ENCODE data around the gene MYL10. TPM values are rescaled to one million over a fixed set of nuclear protein-coding genes. Genes with fewer than 3 reads are reported as not detected.
"Not testable (repeated sequence)": the region's sequence is repeated elsewhere in the genome, so short reads cannot be mapped to it uniquely, and the experiment has no call there.

The MYL10 gene
- total RNA-seq, 2 donors from 2014 or later = not detected

DNA sequence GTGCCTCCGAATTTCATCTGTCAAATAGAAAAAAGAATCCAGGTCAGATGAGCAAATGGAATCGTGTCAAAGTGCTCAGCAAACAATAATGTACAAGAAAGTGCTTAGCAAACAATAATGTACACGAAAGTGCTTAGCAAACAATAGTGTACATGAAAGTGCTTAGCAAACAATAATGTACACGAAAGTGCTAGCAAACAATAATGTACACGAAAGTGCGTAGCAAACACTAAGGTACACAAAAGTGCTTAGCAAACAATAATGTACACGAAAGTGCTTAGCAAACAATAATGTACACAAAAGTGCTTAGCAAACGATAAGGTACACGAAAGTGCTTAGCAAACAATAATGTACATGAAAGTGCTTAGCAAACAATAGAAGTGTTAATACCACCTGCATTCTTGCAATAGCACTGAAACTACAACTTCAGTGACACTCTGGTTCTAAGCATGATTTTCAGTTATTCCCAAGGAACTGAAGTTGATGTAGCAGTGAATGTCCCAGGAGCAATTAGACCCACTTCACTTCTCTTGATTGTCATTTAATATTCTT is 33.4 kb upstream of the MYL10 start:
- 45 to 54% methylated on average over 9 of the region's 9 CpGs for WGBS, 2 donors
- TF ChIP-seq, protein P1, sequence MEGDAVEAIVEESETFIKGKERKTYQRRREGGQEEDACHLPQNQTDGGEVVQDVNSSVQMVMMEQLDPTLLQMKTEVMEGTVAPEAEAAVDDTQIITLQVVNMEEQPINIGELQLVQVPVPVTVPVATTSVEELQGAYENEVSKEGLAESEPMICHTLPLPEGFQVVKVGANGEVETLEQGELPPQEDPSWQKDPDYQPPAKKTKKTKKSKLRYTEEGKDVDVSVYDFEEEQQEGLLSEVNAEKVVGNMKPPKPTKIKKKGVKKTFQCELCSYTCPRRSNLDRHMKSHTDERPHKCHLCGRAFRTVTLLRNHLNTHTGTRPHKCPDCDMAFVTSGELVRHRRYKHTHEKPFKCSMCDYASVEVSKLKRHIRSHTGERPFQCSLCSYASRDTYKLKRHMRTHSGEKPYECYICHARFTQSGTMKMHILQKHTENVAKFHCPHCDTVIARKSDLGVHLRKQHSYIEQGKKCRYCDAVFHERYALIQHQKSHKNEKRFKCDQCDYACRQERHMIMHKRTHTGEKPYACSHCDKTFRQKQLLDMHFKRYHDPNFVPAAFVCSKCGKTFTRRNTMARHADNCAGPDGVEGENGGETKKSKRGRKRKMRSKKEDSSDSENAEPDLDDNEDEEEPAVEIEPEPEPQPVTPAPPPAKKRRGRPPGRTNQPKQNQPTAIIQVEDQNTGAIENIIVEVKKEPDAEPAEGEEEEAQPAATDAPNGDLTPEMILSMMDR (IDR thresholded peaks at IDR 0.05) = no peak
- no peak for TF ChIP-seq POLR2A (IDR thresholded peaks at IDR 0.05)
- H3K27me3 ChIP-seq = no peaks in the 10 kb centered on the region
- no peak overlapping the region for H3K27ac ChIP-seq
- no peaks in the 10 kb centered on the region for H3K36me3 ChIP-seq (replicated peaks in 1 of 2; ENCODE audit: insufficient read depth in 1 of 2, low read depth in 2 of 2)
- no peaks in the 10 kb centered on the region for H3K4me1 ChIP-seq
- intact Hi-C loops (cut with DNase I) = no loop called here
- no peak for ATAC-seq
- no peak overlapping the region for H3K4me3 ChIP-seq
- no peaks in the 10 kb centered on the region for H3K9me3 ChIP-seq
- DNase-seq = no peak

DNA sequence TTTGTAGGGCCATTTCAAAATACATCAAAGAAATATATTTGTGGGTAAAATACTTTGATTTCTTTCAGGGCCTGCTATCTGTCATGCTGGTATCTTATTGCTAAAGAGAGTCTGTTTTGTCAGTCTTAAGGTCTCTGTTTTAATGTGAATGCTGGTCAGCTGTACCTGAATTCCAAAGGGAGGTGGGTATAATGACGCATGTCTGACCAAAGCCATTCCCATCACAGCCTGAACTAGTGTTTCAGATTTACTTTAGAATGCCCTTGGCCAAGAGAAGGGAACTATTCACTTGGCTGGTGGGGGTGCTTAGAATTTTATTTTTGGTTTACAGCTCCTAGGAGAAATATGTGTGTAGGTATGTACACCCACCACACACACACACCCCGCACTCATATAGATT is 30.6 kb upstream of the MYL10 start:
- Histone ChIP-seq H3K9me3 (no peaks in the 10 kb centered on the region), H3K27ac (no peak overlapping the region), H3K4me3 (no peak overlapping the region), H3K36me3 (replicated peaks in 1 of 2; ENCODE audit: insufficient read depth in 1 of 2, low read depth in 2 of 2) (no peaks in the 10 kb centered on the region), H3K4me1 (no peaks in the 10 kb centered on the region), H3K27me3 (no peaks in the 10 kb centered on the region)
- 58 to 60% methylated on average over 2 of the region's 2 CpGs for WGBS, 2 donors
- TF ChIP-seq, protein P1 (IDR thresholded peaks at IDR 0.05) = no peak
- TF ChIP-seq POLR2A (IDR thresholded peaks at IDR 0.05) = no peak
- no peak for DNase-seq
- intact Hi-C loops (cut with DNase I) = no loop called here
- no peak for ATAC-seq

DNA sequence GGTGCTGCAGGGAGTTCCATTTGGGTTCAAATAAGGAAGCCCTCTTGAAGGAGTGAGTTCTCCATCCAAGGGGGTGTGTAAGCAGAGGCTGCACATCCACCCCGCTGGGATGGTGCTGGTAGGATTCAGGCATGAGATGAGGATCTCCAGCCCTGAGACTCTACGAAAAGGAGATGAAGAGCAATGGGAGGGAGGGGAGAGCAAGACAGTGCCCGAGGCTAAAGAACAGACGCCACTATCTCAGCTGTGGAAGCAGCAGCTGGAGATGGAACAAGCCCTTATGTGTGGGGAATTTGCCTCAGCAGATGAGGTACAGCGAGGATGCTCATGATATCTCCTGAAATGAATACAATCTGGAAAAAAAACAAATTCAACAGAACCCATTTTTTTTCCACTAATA is 28.1 kb upstream of the MYL10 start:
- WGBS, 2 donors = 69 to 70% methylated on average over 5 of the region's 5 CpGs
- DNase-seq (no peak), ATAC-seq (no peak)
- Histone ChIP-seq H3K9me3 (no peaks in the 10 kb centered on the region), H3K36me3 (replicated peaks in 1 of 2; ENCODE audit: insufficient read depth in 1 of 2, low read depth in 2 of 2) (no peaks in the 10 kb centered on the region), H3K4me1 (no peaks in the 10 kb centered on the region), H3K27me3 (no peaks in the 10 kb centered on the region), H3K27ac (no peak overlapping the region), H3K4me3 (no peak overlapping the region)
- TF ChIP-seq, protein P1 (IDR thresholded peaks at IDR 0.05) = no peak
- TF ChIP-seq POLR2A (IDR thresholded peaks at IDR 0.05) = no peak
- intact Hi-C loops (cut with DNase I) = no loop called here

DNA sequence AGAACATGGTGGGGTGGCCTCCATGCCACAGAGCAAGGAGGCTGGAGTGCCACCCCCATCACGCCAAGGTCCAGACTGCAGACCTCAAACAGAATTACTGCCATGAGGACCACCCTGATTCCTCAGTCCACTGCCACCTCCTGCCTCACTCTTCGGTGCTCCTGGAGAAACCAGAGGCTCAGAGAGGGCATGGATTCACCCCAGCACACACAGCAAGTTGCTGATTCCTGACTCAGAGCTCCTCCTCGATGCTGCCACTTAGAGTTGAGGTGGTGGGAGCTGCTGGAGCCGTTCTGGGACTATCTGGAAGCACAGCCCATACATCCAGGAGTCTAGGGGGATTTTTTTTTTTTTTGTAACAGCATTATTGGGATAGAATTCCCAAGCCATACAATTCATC is 22.0 kb upstream of the MYL10 start:
- TF ChIP-seq, protein P1 (IDR thresholded peaks at IDR 0.05) = no peak
- TF ChIP-seq POLR2A (IDR thresholded peaks at IDR 0.05) = no peak
- intact Hi-C loops (cut with DNase I) = no loop called here
- no peak overlapping the region for H3K4me3 ChIP-seq
- H3K36me3 ChIP-seq (replicated peaks in 1 of 2; ENCODE audit: insufficient read depth in 1 of 2, low read depth in 2 of 2) = no peaks in the 10 kb centered on the region
- DNase-seq = no peak
- 49 to 56% methylated on average over 3 to 4 of the region's 4 CpGs for WGBS, 2 donors
- H3K9me3 ChIP-seq = no peaks in the 10 kb centered on the region
- no peak overlapping the region for H3K27ac ChIP-seq
- no peaks in the 10 kb centered on the region for H3K4me1 ChIP-seq
- ATAC-seq = no peak
- H3K27me3 ChIP-seq = no peaks in the 10 kb centered on the region

DNA sequence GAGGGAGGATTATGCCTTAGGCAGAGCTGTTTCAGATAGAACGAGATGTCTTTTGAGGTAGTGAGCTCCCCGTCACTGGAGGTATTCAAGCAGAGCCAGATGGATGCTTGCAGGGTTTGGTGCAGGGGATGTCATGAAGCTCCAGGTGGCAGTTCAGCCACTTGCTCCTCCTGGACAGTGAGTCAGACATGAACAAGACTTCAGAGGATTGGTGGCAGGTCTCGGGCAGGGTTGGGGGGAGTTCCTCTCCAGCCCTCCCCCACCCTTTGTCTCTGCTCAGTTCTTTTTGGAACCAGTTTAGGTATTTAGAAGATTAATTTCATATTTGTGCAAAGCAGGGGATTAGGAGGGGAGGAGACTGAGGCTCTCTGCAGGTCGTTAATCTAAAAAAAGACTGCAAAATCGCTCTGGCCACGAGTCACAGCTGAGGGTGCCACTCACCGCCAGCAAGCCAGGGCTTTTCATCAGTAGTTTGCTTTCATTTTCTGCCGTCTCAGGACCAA is 21.5 kb upstream of the MYL10 start:
- no peak for DNase-seq
- 30 to 56% methylated on average over 4 to 8 of the region's 8 CpGs for whole genome bisulfite sequencing, 2 donors
- no peaks in the 10 kb centered on the region for H3K9me3 ChIP-seq
- no peaks in the 10 kb centered on the region for H3K4me1 ChIP-seq
- no peaks in the 10 kb centered on the region for H3K36me3 ChIP-seq (replicated peaks in 1 of 2; ENCODE audit: insufficient read depth in 1 of 2, low read depth in 2 of 2)
- intact Hi-C loops (cut with DNase I) = no loop called here
- no peak for ATAC-seq
- no peak overlapping the region for H3K4me3 ChIP-seq
- TF ChIP-seq POLR2A (IDR thresholded peaks at IDR 0.05) = no peak
- TF ChIP-seq, protein P1 (IDR thresholded peaks at IDR 0.05) = no peak
- no peak overlapping the region for H3K27ac ChIP-seq
- no peaks in the 10 kb centered on the region for H3K27me3 ChIP-seq

DNA sequence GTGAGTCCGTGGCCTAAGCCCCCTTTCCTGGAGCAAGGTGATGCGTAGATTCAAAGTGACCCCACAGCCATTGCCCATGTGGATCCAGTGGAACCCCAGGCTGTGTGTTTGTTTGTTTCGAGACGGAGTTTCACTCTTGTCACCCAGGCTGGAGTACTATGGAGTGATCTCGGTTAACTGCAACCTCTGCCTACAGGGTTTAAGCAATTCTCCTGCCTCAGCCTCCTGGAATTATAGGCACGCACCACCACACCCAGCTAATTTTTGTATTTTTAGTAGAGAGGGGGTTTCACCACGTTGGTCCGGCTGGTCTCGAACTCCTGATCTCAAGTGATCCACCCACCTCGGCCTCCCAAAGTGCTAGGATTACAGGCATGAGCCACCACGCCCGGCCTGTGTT is 18.8 kb upstream of the MYL10 start:
- WGBS, 2 donors = 81% methylated on average over 10 to 12 of the region's 12 CpGs
- H3K9me3 ChIP-seq; H3K36me3 ChIP-seq (replicated peaks in 1 of 2; ENCODE audit: insufficient read depth in 1 of 2, low read depth in 2 of 2); H3K27me3 ChIP-seq; ATAC-seq; H3K4me3 ChIP-seq; DNase-seq; intact Hi-C loops (cut with DNase I); H3K4me1 ChIP-seq; H3K27ac ChIP-seq: not testable (repeated sequence)

All from body of pancreas (tissue), 4 donors.